OCI-LY3 (cell line): Measurements from ENCODE around the gene LRRC1.

Source experiments
- H2AFZ ChIP-seq: fragments of 200-600, 300-600 bp; shearing (Covaris generic); 2 replicates; pipeline ENCODE4 v1.6.0; 2014; ENCODE audit warnings: antibody characterized with exemption, low read depth, low read length
- H3K27ac ChIP-seq: fragments of 200-600, 300-600 bp; sonication (generic); 2 replicates; pipeline ENCODE4 v1.5.1; 2014; ENCODE audit warnings: mild to moderate bottlenecking, low read length, moderate library complexity, mixed read lengths
- H3K27me3 ChIP-seq: fragments of 200-600, 300-600 bp; sonication (generic); 2 replicates; pipeline ENCODE4 v1.6.1; 2014; ENCODE audit warnings: low read depth, low read length, mixed read lengths
- H3K36me3 ChIP-seq: fragments of 200-600, 300-600 bp; sonication (generic); replicated peaks from 2 replicates; pipeline ENCODE3; 2014; ENCODE audit warnings: low read depth, low read length, mixed read lengths
- H3K4me1 ChIP-seq: fragments of 300-600, 200-600 bp; sonication (generic); 2 replicates; pipeline ENCODE4 v1.6.1; 2014; ENCODE audit warnings: low read length, mixed read lengths
- H3K4me2 ChIP-seq: fragments of 200-600, 300-600 bp; sonication (generic); 2 replicates; pipeline ENCODE4 v1.6.1; 2014; ENCODE audit warnings: low read length, mixed read lengths
- H3K4me3 ChIP-seq: fragments of 300-600, 200-600 bp; sonication (generic); 2 replicates; pipeline ENCODE4 v1.5.1; 2014; ENCODE audit warnings: antibody characterized with exemption, mild to moderate bottlenecking, low read length, moderate library complexity
- H3K79me2 ChIP-seq: fragments of 300-600, 200-600 bp; shearing (Covaris generic); 2 replicates; pipeline ENCODE4 v1.6.1; 2014; ENCODE audit warnings: mild to moderate bottlenecking, low read length, mixed read lengths
- H3K9ac ChIP-seq: fragments of 300-600, 200-600 bp; shearing (Covaris generic); 2 replicates; pipeline ENCODE4 v1.6.0; 2014; ENCODE audit warnings: mild to moderate bottlenecking, low read length, moderate library complexity
- H3K9me3 ChIP-seq: fragments of 200-600, 300-600 bp; shearing (Covaris generic); 2 replicates; pipeline ENCODE4 v1.6.1; 2014; ENCODE audit warnings: low read length, mixed read lengths; ENCODE audit not compliant: insufficient read depth
- H4K20me1 ChIP-seq: fragments of 200-600, 300-600 bp; sonication (generic); 2 replicates; pipeline ENCODE4 v1.6.1; 2016; ENCODE audit warnings: low read length, mixed read lengths; ENCODE audit not compliant: insufficient read depth
- EZH2phosphoT487 ChIP-seq: fragments of 200-600 bp; shearing (Covaris generic); IDR thresholded peaks from 2 replicates; pipeline ENCODE4 v1.6.1; 2018; ENCODE audit warnings: antibody characterized with exemption, mixed run types, low read depth
- TF ChIP-seq, protein P1 (sequence below): fragments of 200-600, 300-600 bp; sonication (generic); IDR thresholded peaks from 2 replicates; pipeline ENCODE4 v1.5.1; 2014; ENCODE audit warnings: antibody characterized with exemption, low read length, low read depth

The LRRC1 gene

DNA sequence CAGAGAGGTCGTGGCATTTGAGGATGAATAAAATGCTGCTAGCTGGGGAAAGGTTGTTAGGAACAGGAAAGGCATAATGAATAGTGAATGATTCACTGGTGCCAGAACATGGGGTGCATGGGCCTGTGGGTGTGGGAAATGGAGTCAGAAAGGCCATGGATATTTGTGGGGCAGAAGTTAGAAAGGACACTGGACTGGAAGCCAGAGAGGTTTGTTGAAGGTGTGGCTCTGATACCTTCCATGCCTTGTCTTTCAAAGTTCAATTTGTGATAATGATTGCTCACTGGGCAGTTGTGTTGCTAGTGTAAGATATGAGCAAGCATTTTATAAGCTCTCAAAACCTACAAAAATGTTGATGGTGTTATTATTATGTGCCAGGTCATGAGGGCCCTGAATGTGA, 32.7 kb downstream of the LRRC1 start:
- no peak overlapping the region for H3K4me3 ChIP-seq
- H3K9ac ChIP-seq = no peak overlapping the region
- H3K9me3 ChIP-seq = no peaks in the 10 kb centered on the region
- no peaks in the 10 kb centered on the region for H4K20me1 ChIP-seq
- no peak overlapping the region for H2AFZ ChIP-seq
- H3K4me1 ChIP-seq = peaks cover 13% of the 10 kb centered on the region
- H3K27ac ChIP-seq = no peak overlapping the region
- no peaks in the 10 kb centered on the region for H3K79me2 ChIP-seq
- no peak for TF ChIP-seq EZH2phosphoT487
- TF ChIP-seq, protein P1, sequence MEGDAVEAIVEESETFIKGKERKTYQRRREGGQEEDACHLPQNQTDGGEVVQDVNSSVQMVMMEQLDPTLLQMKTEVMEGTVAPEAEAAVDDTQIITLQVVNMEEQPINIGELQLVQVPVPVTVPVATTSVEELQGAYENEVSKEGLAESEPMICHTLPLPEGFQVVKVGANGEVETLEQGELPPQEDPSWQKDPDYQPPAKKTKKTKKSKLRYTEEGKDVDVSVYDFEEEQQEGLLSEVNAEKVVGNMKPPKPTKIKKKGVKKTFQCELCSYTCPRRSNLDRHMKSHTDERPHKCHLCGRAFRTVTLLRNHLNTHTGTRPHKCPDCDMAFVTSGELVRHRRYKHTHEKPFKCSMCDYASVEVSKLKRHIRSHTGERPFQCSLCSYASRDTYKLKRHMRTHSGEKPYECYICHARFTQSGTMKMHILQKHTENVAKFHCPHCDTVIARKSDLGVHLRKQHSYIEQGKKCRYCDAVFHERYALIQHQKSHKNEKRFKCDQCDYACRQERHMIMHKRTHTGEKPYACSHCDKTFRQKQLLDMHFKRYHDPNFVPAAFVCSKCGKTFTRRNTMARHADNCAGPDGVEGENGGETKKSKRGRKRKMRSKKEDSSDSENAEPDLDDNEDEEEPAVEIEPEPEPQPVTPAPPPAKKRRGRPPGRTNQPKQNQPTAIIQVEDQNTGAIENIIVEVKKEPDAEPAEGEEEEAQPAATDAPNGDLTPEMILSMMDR = no peak
- H3K27me3 ChIP-seq = no peaks in the 10 kb centered on the region
- H3K4me2 ChIP-seq = no peak overlapping the region
- no peaks in the 10 kb centered on the region for H3K36me3 ChIP-seq

DNA sequence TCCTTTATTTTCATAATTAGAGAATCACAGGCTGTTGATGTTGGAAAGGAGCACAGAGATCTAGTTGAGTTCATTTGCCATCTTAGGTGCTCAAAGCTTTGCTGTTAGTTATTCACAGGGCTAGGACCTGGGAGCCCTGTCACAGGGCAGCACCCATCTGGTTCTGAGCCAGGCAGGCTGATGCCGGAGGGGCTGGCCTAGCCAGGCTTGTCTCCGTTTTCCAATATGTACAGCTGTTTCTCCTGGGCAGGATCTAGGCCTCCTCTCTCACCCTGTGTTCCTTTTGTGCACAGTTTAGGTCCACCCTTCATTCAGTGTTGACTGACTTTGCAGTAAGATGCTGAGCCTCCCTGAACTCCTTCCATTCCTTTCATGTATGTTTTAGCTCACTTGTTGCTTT, 33.4 kb downstream of the LRRC1 start:
- H3K4me1 ChIP-seq = peaks cover 13% of the 10 kb centered on the region
- no peaks in the 10 kb centered on the region for H3K36me3 ChIP-seq
- H3K4me3 ChIP-seq = no peak overlapping the region
- H3K9me3 ChIP-seq = no peaks in the 10 kb centered on the region
- H3K27ac ChIP-seq = no peak overlapping the region
- no peak overlapping the region for H3K4me2 ChIP-seq
- no peak overlapping the region for H2AFZ ChIP-seq
- TF ChIP-seq, protein P1 = no peak
- TF ChIP-seq EZH2phosphoT487 = no peak
- no peaks in the 10 kb centered on the region for H3K79me2 ChIP-seq
- no peaks in the 10 kb centered on the region for H4K20me1 ChIP-seq
- no peak overlapping the region for H3K9ac ChIP-seq
- no peaks in the 10 kb centered on the region for H3K27me3 ChIP-seq

DNA sequence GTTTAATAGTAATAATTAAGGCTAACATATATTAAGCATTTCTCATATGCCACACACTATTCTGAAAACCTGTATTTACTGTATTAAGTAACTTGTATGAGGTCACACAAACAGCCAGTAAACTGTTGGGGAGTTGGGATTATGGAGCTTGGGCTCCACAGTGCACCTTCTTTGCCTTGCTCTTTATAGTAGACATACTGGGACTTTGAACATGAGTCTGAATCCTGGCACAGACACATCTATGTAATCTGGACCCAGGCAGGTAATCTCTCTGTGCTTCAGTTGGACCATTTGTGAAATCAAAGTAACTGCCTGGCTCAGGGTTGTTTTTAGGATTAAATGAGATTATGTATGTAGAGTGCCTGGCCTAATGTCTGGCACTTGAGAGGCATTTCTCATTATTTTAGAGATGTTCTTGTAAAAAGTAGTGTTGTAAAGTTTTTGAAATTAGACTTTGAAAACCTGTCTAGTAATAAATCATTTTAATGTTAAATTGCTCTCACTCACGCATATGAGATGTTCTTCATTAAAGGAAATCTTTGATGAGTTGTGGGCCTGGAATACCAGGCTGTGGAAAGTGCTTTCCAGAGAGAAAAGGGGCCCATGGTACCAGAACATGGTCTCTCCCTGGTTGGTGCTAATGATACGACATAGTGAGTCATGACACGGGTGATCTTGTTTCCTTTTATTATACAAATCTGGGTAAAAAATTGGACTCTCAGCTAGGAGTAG, 34.3 kb downstream of the LRRC1 start:
- Histone ChIP-seq H3K79me2 (no peaks in the 10 kb centered on the region), H3K4me3 (no peak overlapping the region), H2AFZ (no peak overlapping the region), H3K4me2 (no peak overlapping the region), H3K9me3 (no peaks in the 10 kb centered on the region), H4K20me1 (no peaks in the 10 kb centered on the region), H3K27me3 (no peaks in the 10 kb centered on the region), H3K4me1 (peaks cover 13% of the 10 kb centered on the region), H3K27ac (no peak overlapping the region), H3K9ac (no peak overlapping the region), H3K36me3 (no peaks in the 10 kb centered on the region)
- no peak for TF ChIP-seq EZH2phosphoT487
- TF ChIP-seq, protein P1 = no peak

DNA sequence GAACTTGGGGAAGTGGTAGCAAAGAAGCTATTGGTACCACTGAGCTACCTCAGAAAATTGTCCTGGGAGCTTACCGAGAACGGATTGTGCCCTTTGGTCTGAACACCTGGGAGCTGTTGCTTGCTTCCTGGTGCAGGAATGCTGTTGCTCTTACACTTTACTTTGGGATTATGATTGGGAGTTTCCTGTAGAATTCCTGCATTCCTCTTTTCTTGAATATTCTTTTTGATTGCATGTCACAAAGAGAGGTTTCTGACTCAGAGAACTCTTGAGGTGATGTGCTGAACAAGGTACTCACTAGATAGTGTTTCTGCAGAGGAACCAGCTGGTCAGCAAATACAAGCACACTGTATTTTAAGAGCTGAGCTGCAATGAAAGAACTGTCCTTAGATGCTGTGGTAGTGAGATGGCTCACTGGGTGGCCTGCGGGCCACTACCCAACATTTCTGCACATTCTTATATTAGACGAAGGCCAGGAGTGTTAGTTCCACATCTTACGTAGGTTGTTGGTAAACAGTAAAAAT, 35.0 kb downstream of the LRRC1 start:
- Histone ChIP-seq H2AFZ (no peak overlapping the region), H3K36me3 (no peaks in the 10 kb centered on the region), H3K4me2 (no peak overlapping the region), H3K27ac (no peak overlapping the region), H3K9me3 (no peaks in the 10 kb centered on the region), H3K9ac (no peak overlapping the region), H3K4me1 (peaks cover 7% of the 10 kb centered on the region), H3K79me2 (no peaks in the 10 kb centered on the region), H3K27me3 (no peaks in the 10 kb centered on the region), H3K4me3 (no peak overlapping the region), H4K20me1 (no peaks in the 10 kb centered on the region)
- TF ChIP-seq, protein P1 = no peak
- no peak for TF ChIP-seq EZH2phosphoT487
